Fibroblast of lung (primary cell): ENCODE results near the gene LRMDA.

Experiments used
- CTCF ChIP-seq, 2 donors: IDR thresholded peaks in 1 of 2; conservative IDR thresholded peaks in 1 of 2; 1 replicate in 1 of 2; 2 replicates in 1 of 2; pipeline ENCODE4 v1.5.1; 2011 to 2012; ENCODE audit warnings: low read length in 2 of 2, control low read depth in 1 of 2, inconsistent platforms in 1 of 2, low read depth in 1 of 2, mild to moderate bottlenecking in 1 of 2
- EZH2 ChIP-seq: IDR thresholded peaks from 2 replicates; pipeline ENCODE4 v1.5.1; 2012; ENCODE audit warnings: low read length, control low read depth, mild to moderate bottlenecking; ENCODE audit errors: missing control alignments

GRCh38 chr10:75525067-75525466 is 93.6 kb downstream of the LRMDA start:
- TF ChIP-seq CTCF (conservative IDR thresholded peaks at IDR 0.05 in 1 of 2, IDR thresholded peaks at IDR 0.05 in 1 of 2; ENCODE audit: low read depth in 1 of 2, low read length in 2 of 2) (no peak), EZH2 (no peak)
